Subcutaneous adipose tissue (tissue), 4 donors: Measurements from ENCODE around the gene GXYLT2. TPM values are rescaled to one million over a fixed set of nuclear protein-coding genes. Genes with fewer than 3 reads are reported as not detected.

Experiments used
- CTCF ChIP-seq: fragments of 450-650 bp; IDR thresholded peaks from one replicate; pipeline ENCODE4 v1.5.1; 2016; ENCODE audit warnings: low read depth, mild to moderate bottlenecking, control low read depth, antibody characterized with exemption, moderate library complexity
- total RNA-seq, 4 donors: library from RNA; depleted of rRNA; stranded (reverse); fragments of >200 nt; gene quantifications; one replicate each; pipeline ENCODE4 v1.1.0, GENCODE V29; 2016

Gene GXYLT2
- total RNA-seq, 4 donors from 2014 or later, result 1.5 to 10.2 (median 4.4) TPM

DNA sequence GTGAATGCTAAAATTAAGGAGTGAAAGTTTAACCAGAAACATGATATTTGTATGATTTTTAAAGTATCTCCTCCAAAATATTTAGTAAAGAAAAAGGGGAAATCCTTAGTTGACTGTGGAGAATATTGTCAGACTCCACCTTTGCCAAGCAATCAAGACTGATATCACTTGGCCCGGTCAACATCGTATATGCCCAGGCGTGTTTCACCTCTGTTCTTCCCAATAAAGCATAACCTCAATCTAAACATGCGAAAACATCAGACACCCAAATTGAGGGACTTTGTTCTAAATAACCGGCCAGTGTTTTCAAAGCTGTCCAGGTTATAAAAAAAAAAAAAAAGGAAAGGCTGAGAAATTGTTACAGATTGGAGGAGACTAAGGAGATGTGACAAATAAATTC is 54.6 kb downstream of the GXYLT2 start:
- TF ChIP-seq CTCF, result no peak

DNA sequence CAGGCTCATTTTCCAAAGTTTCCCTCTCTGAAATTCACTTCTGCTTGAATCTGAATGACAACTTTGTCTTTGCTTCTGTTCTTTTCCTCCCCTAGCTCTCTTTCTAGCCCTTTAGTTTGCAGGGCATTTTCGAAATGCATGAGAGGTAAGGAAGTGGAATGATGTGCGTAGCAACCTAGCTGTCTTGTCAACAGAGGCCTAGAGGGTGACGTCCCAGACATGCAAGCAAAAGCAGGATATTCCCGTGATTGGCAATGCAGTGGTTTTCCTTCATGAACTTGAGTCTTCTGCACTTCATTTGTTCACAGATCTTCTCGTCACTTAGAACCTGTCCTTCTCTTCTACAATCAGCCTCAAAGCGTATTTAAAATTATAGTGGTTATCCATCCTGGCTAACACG is 56.9 kb downstream of the GXYLT2 start:
- no peak for TF ChIP-seq CTCF

DNA sequence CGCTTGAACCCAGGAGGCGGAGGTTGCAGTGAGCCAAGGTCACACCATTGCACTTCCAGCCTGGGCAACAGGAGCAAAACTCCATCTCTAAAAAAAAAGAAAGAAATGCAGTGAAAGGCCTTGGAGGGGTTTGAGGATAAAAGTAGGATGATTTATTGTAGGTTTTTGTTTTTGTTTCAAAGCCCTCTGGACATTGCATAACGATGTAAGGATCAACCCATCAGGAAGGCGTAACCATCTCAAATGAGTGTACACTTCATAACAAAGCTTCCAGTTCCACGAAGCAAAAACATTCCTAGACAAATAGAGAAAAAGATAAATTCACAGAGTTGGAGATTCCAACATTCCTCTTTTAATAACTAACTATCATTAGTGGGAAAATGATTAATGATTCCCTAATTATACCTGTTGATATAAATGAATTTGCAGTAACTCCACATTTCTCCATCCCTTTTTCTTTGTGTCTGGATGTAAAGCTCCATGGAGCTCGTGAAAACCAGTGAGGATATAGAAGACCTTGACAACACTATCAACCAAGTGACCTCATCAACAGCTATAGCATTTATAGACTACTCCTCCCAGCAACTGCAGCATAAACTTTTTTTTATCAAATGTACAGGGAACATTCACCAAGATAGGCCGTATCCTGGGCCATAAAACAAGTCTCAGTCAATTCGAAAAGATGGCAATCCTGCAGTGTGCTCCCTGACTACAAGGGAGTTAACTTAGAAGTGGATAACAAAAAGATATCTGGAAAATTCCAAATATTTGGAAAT is 60.1 kb downstream of the GXYLT2 start:
- no peak for TF ChIP-seq CTCF

DNA sequence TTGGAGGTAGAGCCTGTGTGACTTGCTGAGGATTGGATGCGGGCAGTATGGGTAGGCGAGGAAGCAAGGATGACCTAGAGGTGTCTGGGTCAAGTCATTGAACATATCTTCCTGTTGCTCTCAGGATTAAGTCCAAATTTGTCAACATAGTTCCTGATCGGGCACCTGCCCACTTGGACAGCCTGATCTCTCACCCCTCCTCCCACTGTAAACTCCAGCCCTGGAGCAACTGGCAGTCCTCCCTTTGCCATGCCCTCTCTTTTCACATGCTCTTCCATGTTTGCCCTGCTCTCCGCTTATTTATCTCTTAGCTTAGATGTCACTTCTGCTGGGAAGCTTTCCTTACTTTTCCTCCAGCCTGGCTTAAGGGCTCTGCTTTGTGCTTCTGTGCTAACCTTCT is 61.2 kb downstream of the GXYLT2 start:
- no peak for TF ChIP-seq CTCF

DNA sequence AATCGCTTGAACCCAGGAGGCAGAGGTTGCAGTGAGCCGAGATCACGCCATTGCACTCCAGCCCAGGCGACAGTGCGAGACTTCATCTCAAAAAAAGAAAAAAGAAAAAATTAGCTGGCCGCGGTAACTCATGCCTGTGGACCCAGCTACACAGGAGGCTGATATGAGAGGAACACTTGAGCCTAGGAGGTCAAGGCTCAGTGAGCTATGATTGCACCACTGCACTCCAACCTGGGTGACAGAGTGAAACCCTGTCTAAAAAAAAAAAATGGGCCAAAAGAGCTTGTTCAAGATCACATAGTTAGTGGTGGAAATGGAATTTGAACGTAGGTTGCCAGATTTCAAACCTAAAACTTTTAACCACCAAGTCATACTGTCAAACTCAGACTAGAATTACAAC is 62.5 kb downstream of the GXYLT2 start:
- no peak for TF ChIP-seq CTCF

GRCh38 chr3:72950801-72951200 is 63.0 kb downstream of the GXYLT2 start:
- TF ChIP-seq CTCF, result no peak

GRCh38 chr3:72951259-72951722 is 63.4 kb downstream of the GXYLT2 start:
- TF ChIP-seq CTCF, result no peak
